Measurements from ENCODE around the gene DCXR.

DCXR gene

GRCh38 chr17:81998691-81999438 is 38.6 kb downstream of the DCXR start:
- no peak for DNase-seq (ENCODE audit: low read depth in 2 of 2)

DNA sequence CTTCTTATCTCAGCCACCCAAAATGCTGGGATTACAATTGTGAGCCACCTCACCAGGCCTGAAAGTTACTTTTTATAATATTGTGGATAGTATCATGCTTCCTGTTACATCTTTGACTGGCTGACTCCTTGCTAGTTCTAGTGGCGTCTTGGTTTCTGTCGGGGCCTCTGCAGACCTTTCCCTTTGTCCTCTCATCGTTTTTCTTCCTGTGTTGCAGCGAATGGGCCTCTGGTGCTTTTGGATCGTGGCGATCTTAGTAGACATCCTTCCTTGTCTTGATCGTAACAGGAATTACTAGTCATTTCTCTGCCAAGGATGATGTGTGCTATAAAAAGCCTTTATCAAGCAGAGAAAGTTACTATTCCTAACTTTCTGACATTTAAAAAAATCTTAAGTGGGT is 39.3 kb downstream of the DCXR start:
- no peak for DNase-seq (ENCODE audit: low read depth in 2 of 2)

DNA sequence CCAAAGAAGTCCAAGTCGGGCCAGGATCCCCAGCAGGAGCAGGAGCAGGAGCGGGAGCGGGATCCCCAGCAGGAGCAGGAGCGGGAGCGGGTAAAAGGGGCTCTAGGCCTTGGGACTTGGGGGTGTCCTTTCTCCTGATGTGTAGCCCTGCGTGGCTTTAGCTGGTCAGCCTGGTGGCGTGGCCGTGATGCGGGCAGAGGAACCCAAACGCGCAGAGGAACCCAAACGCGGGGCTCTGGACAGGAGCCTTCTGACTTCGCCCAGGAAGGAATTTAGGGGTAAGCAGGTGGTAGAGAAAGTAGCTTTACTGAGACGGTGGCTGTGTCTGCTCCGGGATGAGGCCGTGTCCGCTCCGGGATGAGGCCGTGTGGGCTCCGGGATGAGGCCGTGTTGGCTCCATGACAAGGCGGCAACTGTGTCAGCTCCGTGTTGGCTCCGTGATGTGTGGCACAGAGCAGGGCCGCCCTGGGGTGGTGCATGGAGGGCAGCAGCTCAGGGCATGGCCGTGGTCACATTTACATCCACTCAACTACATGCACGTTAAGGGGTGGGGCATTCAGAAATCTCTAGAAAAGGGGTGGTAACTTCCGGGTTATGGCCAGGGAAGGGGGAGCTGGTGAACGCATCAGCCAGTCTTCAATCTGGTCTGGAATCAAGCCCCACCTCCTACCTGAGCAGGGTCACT is 40.6 kb downstream of the DCXR start:
- no peak for DNase-seq (ENCODE audit: low read depth in 2 of 2)

DNA sequence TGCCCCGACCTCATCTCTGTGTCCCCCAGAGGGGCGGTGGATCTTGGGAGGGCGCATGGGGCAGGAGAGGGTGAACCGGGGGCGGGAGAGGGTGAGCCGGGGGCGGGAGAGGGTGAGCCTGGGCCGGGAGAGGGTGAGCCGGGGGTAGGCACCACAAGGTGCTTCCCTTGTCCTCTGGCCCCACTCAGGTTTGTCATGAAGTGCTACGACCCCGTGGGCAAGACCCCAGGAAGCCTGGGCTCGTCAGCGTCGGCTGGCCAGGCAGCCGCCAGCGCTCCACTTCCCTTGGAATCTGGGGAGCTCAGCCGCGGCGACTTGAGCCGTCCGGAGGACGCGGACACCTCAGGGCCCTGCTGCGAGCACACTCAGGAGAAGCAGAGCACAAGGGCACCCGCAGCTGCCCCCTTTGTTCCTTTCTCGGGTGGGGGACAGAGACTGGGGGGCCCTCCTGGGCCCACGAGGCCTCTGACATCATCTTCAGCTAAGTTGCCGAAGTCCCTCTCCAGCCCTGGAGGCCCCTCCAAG is 41.2 kb downstream of the DCXR start:
- no peak for DNase-seq (ENCODE audit: low read depth in 2 of 2)

- no peak for DNase-seq (ENCODE audit: low read depth in 2 of 2)
Observed at GRCh38 chr17:81995463-81996231, 41.9 kb downstream of the DCXR start.

GRCh38 chr17:81994593-81995462 is 42.7 kb downstream of the DCXR start:
- DNase-seq (ENCODE audit: low read depth in 2 of 2), result no peak

DNA sequence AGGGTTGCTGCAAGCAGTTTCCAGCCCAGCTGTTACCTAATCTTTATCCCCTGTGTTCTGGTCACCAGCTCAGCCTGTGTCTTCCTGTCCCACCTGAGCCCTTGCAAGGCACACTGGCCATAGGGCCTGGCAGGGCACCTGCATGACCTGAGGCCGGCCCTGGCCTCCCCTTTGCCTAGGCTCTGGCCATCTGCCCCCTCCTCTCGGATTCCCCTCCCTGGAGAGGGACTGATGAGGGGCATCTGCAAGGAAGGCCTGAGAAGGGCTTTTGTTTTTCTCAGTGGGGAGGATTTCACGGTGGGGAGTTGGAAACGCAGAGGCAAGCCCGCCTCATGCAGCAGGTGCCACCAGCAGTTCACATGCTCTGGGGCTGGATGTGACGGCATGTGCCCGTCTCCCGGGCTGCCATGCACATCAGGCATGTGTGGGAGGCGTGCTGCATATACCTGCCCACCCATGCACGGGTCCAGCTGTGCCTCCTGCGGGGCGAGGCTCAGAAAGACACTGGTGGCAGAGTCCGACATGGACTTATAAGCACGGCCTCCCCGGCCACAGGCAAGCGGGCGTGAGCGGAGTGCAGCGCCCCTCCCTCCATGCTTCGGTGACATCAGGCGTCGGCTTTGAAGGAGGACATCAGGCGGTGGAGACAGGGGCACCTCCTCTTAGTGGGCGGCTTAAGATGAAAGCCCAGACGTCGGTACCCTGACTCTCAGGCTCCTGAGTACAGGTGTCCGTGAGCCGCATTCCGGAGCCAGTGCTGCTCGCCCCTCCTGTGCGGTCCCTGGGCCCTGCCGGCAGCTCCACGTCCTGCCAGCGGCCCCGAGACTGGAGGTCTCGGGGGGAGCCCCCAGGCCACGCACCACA is 43.5 kb downstream of the DCXR start:
- DNase-seq (ENCODE audit: low read depth in 2 of 2), result no peak

- DNase-seq (ENCODE audit: low read depth in 2 of 2), result no peak
Observed at GRCh38 chr17:81992306-81993102, 45.0 kb downstream of the DCXR start.

DNA sequence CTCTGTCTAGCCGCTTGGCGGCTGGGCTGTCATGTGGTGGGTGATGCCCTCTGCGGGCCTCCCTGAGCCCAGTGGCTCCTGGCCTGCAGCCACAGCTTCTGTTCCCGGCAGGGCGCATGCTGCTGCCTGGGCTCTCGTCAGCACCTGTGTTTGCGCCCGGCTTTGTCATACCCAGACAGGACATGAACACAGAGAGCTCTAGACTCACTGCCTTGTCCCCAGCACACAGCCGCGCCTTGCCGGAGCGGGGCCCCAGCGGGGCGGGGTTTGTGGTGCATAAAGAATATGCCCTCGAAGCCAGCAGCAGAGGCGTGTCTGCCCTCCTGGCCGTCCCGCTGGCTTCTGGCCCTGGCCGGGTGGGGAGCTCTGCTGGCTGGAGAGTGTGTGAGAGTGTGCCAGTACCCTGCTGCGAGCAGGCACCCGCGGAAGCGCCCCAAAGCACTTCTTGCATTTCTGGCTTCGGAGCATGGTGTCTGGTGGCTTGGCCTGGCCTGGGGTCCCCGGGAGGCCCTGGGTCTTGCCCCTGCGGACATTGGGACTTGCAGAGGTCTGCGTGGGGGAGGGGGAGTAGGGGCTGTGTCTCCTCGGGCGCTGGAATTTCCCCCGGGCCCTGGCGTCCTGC is 45.7 kb downstream of the DCXR start:
- no peak for DNase-seq (ENCODE audit: low read depth in 2 of 2)

- no peak for DNase-seq (ENCODE audit: low read depth in 2 of 2)
Observed at GRCh38 chr17:81990836-81991683, 46.4 kb downstream of the DCXR start.

GRCh38 chr17:81987161-81987770 is 50.2 kb downstream of the DCXR start:
- no peak for DNase-seq (ENCODE audit: low read depth in 2 of 2)

- no peak for DNase-seq (ENCODE audit: low read depth in 2 of 2)
Observed at GRCh38 chr17:81986606-81987005, 50.9 kb downstream of the DCXR start.
